Progenitor cell of endocrine pancreas (in vitro differentiated cells): ENCODE results near the gene SNTN. TPM values are rescaled to one million over a fixed set of nuclear protein-coding genes. Genes with fewer than 3 reads are reported as not detected.

ENCODE experiments used
- DNase-seq: peaks from one replicate; pipeline ENCODE4 v3.0.0; 2021; ENCODE audit warnings: low spot score; ENCODE audit not compliant: unreplicated experiment
- H3K27ac Mint-ChIP-seq: 2 replicates; pipeline ENCODE4 v1.8.0; 2021; ENCODE audit warnings: mild to moderate bottlenecking, moderate library complexity, mixed read lengths
- H3K27me3 Mint-ChIP-seq: 2 replicates; pipeline ENCODE4 v1.8.0; 2021; ENCODE audit warnings: mixed read lengths
- H3K36me3 Mint-ChIP-seq: 2 replicates; pipeline ENCODE4 v1.8.0; 2022; ENCODE audit warnings: mixed read lengths; ENCODE audit not compliant: insufficient read depth
- H3K4me1 Mint-ChIP-seq: 2 replicates; pipeline ENCODE4 v1.8.0; 2021; ENCODE audit warnings: low read depth, mixed read lengths
- H3K4me3 Mint-ChIP-seq: 2 replicates; pipeline ENCODE4 v1.8.0; 2021; ENCODE audit warnings: low read depth, mild to moderate bottlenecking, moderate library complexity, mixed read lengths
- H3K9me3 Mint-ChIP-seq: 2 replicates; pipeline ENCODE4 v1.8.0; 2021; ENCODE audit warnings: low read depth, mixed read lengths
- CTCF ChIP-seq: fragments of 200-600 bp; sonication (generic); IDR thresholded peaks from one replicate; pipeline ENCODE4 v1.5.0; 2021; ENCODE audit warnings: antibody characterized with exemption, mild to moderate bottlenecking; ENCODE audit not compliant: unreplicated experiment
- long read RNA-seq: library from polyadenylated mRNA; unstranded; transcript quantifications from one replicate; pipeline ENCODE4 v2.0.0, GENCODE V29; 2020
- total RNA-seq: library from RNA; stranded (reverse); gene quantifications from 2 replicates; pipeline ENCODE4 v1.2.1, GENCODE V29; 2021

SNTN gene
- total RNA-seq = 0.26 TPM in 1 of 2 replicates, not detected in the other
- long read RNA-seq = 0 reads

- peaks cover 18% of the 10 kb centered on the region for H3K9me3 Mint-ChIP-seq
- peaks cover 12% of the 10 kb centered on the region for H3K4me1 Mint-ChIP-seq
- DNase-seq = no peak
- TF ChIP-seq CTCF = no peak
- no peak within 1 kb of the TSS for H3K4me3 Mint-ChIP-seq
- peaks cover 5% of the 10 kb centered on the region for H3K36me3 Mint-ChIP-seq
- no peak within 1 kb of the TSS for H3K27ac Mint-ChIP-seq
- H3K27me3 Mint-ChIP-seq = no peaks in the 10 kb centered on the region
These were observed at the start of gene SNTN for GRCh38 chr3:63652066-63652725. Gene SNTN, plus strand, starts transcription at chr3:63652675. Its CDS starts 13 bp downstream, at chr3:63652688.

- peaks cover 3% of the 10 kb centered on the region for H3K4me1 Mint-ChIP-seq
- no peaks in the 10 kb centered on the region for H3K9me3 Mint-ChIP-seq
- peaks cover 1% of the 10 kb centered on the region for H3K36me3 Mint-ChIP-seq
- no peak overlapping the region for H3K4me3 Mint-ChIP-seq
- TF ChIP-seq CTCF = no peak
- no peak for DNase-seq
- no peaks in the 10 kb centered on the region for H3K27me3 Mint-ChIP-seq
- no peak overlapping the region for H3K27ac Mint-ChIP-seq
These were observed 44.8 kb upstream of the SNTN start for GRCh38 chr3:63607716-63608115.

GRCh38 chr3:63609408-63609807, 43.1 kb upstream of the SNTN start:
- Mint-ChIP-seq H3K4me3 (no peak overlapping the region), H3K27ac (no peak overlapping the region), H3K4me1 (peaks cover under 1% of the 10 kb centered on the region), H3K27me3 (no peaks in the 10 kb centered on the region), H3K9me3 (no peaks in the 10 kb centered on the region), H3K36me3 (peaks cover 2% of the 10 kb centered on the region)
- no peak for TF ChIP-seq CTCF
- DNase-seq = no peak

- no peaks in the 10 kb centered on the region for H3K4me1 Mint-ChIP-seq
- H3K36me3 Mint-ChIP-seq = peaks cover 2% of the 10 kb centered on the region
- no peak overlapping the region for H3K4me3 Mint-ChIP-seq
- TF ChIP-seq CTCF = no peak
- H3K27ac Mint-ChIP-seq = no peak overlapping the region
- H3K27me3 Mint-ChIP-seq = no peaks in the 10 kb centered on the region
- no peaks in the 10 kb centered on the region for H3K9me3 Mint-ChIP-seq
- no peak for DNase-seq
These were observed 42.6 kb upstream of the SNTN start for GRCh38 chr3:63609834-63610233.

- H3K4me1 Mint-ChIP-seq = peaks cover 1% of the 10 kb centered on the region
- no peak overlapping the region for H3K27ac Mint-ChIP-seq
- H3K4me3 Mint-ChIP-seq = no peak overlapping the region
- TF ChIP-seq CTCF = no peak
- no peak for DNase-seq
- no peaks in the 10 kb centered on the region for H3K27me3 Mint-ChIP-seq
- H3K36me3 Mint-ChIP-seq = peaks cover 2% of the 10 kb centered on the region
- no peaks in the 10 kb centered on the region for H3K9me3 Mint-ChIP-seq
These were observed 41.1 kb upstream of the SNTN start for GRCh38 chr3:63611382-63611781.
